Trophoblast cell (in vitro differentiated cells and primary cell): ENCODE measurements around the gene UFD1.
A peak's percentile ranks its signal among the peaks of the same experiment; 100 is the strongest.
"Not testable (repeated sequence)": the region's sequence is repeated elsewhere in the genome, so short reads cannot be mapped to it uniquely, and the experiment has no call there.

Experiments used
- DNase-seq, 2 donors: peaks; one replicate each; pipeline ENCODE4 v3.0.0-alpha.2; 2016
- H2AFZ ChIP-seq: 2 replicates; pipeline ENCODE4 v1.6.1; 2013; ENCODE audit warnings: low read length, moderate library complexity, mild to moderate bottlenecking; ENCODE audit not compliant: insufficient read depth, poor library complexity
- H2AK5ac ChIP-seq: 2 replicates; pipeline ENCODE4 v1.6.1; 2013; ENCODE audit warnings: mild to moderate bottlenecking, low read length
- H2BK120ac ChIP-seq: 2 replicates; pipeline ENCODE4 v1.6.1; 2013; ENCODE audit warnings: low read length, mild to moderate bottlenecking, moderate library complexity; ENCODE audit not compliant: insufficient read depth, poor library complexity
- H2BK12ac ChIP-seq: 2 replicates; pipeline ENCODE4 v1.6.1; 2013; ENCODE audit warnings: mild to moderate bottlenecking, low read length, moderate library complexity
- H2BK5ac ChIP-seq: 2 replicates; pipeline ENCODE4 v1.6.1; 2013; ENCODE audit warnings: low read length, low read depth, moderate library complexity, mild to moderate bottlenecking; ENCODE audit not compliant: poor library complexity
- H3K14ac ChIP-seq: 2 replicates; pipeline ENCODE4 v1.6.1; 2013; ENCODE audit warnings: mild to moderate bottlenecking, low read length
- H3K18ac ChIP-seq: 2 replicates; pipeline ENCODE4 v1.6.1; 2013; ENCODE audit warnings: mild to moderate bottlenecking, low read length
- H3K23ac ChIP-seq: 2 replicates; pipeline ENCODE4 v1.6.1; 2013; ENCODE audit warnings: low read length
- H3K27ac ChIP-seq: 2 replicates; pipeline ENCODE4 v1.5.1; 2013; ENCODE audit warnings: low read depth, mild to moderate bottlenecking, inconsistent platforms, low read length, moderate library complexity
- H3K27me3 ChIP-seq: 2 replicates; pipeline ENCODE4 v1.6.1; 2013; ENCODE audit warnings: inconsistent platforms, mild to moderate bottlenecking, low read length, moderate library complexity; ENCODE audit not compliant: insufficient read depth
- H3K36me3 ChIP-seq, 2 experiments: 1 replicate in 1 of 2; 2 replicates in 1 of 2; pipeline ENCODE4 v1.6.1; 2013; ENCODE audit warnings: low read length in 2 of 2, mild to moderate bottlenecking in 2 of 2, moderate library complexity in 1 of 2; ENCODE audit not compliant: insufficient read depth in 2 of 2, control insufficient read depth in 1 of 2
- H3K4ac ChIP-seq: 2 replicates; pipeline ENCODE4 v1.6.1; 2013; ENCODE audit warnings: low read depth, mild to moderate bottlenecking, low read length, moderate library complexity
- H3K4me1 ChIP-seq, 2 experiments: 1 replicate in 1 of 2; 2 replicates in 1 of 2; pipeline ENCODE4 v1.6.1; 2013; ENCODE audit warnings: low read length in 2 of 2, mild to moderate bottlenecking in 2 of 2, moderate library complexity in 1 of 2; ENCODE audit not compliant: insufficient read depth in 2 of 2, control insufficient read depth in 1 of 2
- H3K4me2 ChIP-seq: 2 replicates; pipeline ENCODE4 v1.6.1; 2013; ENCODE audit warnings: inconsistent platforms, mild to moderate bottlenecking, low read length, moderate library complexity
- H3K4me3 ChIP-seq: 2 replicates; pipeline ENCODE4 v1.5.1; 2013; ENCODE audit warnings: mild to moderate bottlenecking, low read depth, low read length, inconsistent platforms
- H3K79me1 ChIP-seq: one replicate; pipeline ENCODE4 v1.6.1; 2013; ENCODE audit warnings: low read length
- H3K79me2 ChIP-seq: 2 replicates; pipeline ENCODE4 v1.6.1; 2013; ENCODE audit warnings: low read length, mild to moderate bottlenecking; ENCODE audit not compliant: control insufficient read depth, insufficient read depth, poor library complexity
- H3K9ac ChIP-seq: 2 replicates; pipeline ENCODE4 v1.6.1; 2013; ENCODE audit warnings: mild to moderate bottlenecking, low read length
- H3K9me3 ChIP-seq: 2 replicates; pipeline ENCODE4 v1.6.1; 2013; ENCODE audit warnings: low read depth, mild to moderate bottlenecking, control low read depth, inconsistent platforms, low read length; ENCODE audit not compliant: insufficient read depth
- H4K12ac ChIP-seq: 2 replicates; pipeline ENCODE4 v1.6.1; 2013; ENCODE audit warnings: low read depth, mild to moderate bottlenecking, low read length, moderate library complexity
- H4K8ac ChIP-seq: 2 replicates; pipeline ENCODE4 v1.6.1; 2013; ENCODE audit warnings: low read depth, mild to moderate bottlenecking, low read length, moderate library complexity
- H4K91ac ChIP-seq: one replicate; pipeline ENCODE4 v1.6.1; 2013; ENCODE audit warnings: low read depth, mild to moderate bottlenecking, low read length, moderate library complexity
- WGBS: extraction: QIAGEN DNeasy Blood & Tissue Kit; methylation state at CpG from one replicate; pipeline ENCODE4 v1.1.7; 2013; ENCODE audit warnings: missing lambda C conversion rate; ENCODE audit not compliant: insufficient read length, insufficient coverage; ENCODE audit errors: extremely low coverage; 5-methylcytosine and 5-hydroxymethylcytosine counted together

UFD1 gene

DNA sequence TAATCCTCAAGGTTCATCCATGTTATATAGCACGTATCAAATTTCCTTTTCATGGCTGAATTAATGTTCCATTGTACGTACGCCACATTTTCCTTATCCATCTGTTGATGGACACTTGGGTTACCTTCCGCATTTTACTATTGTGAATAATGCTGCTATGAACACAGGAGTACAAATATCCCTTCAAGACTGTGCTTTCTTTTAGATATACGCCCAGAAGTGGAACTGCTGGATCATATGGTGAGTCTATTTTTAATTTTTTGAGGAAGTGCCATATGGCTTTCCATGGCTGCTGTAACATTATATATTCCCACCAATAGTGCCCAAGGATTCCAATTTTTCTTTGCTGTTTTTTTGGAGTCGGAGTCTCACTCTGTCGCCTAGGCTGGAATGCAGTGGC is 40.7 kb downstream of the UFD1 start:
- no peaks in the 10 kb centered on the region for H3K79me2 ChIP-seq
- no peak for DNase-seq
- no peak overlapping the region for H2BK12ac ChIP-seq
- no peak overlapping the region for H4K91ac ChIP-seq
- no peak overlapping the region for H3K4me2 ChIP-seq
- no peak overlapping the region for H3K4me3 ChIP-seq
- H3K9me3 ChIP-seq, result no peaks in the 10 kb centered on the region
- no peak overlapping the region for H2AFZ ChIP-seq
- H3K27ac ChIP-seq, result no peak overlapping the region
- no peak overlapping the region for H2AK5ac ChIP-seq
- no peaks in the 10 kb centered on the region for H3K27me3 ChIP-seq
- no peak overlapping the region for H3K9ac ChIP-seq
- H2BK120ac ChIP-seq, result no peak overlapping the region
- no peak overlapping the region for H3K23ac ChIP-seq
- no peak overlapping the region for H2BK5ac ChIP-seq
- H3K4ac ChIP-seq, result no peak overlapping the region
- H3K4me1 ChIP-seq, result no peaks in the 10 kb centered on the region
- no peak overlapping the region for H3K18ac ChIP-seq
- H4K12ac ChIP-seq, result no peak overlapping the region
- no peaks in the 10 kb centered on the region for H3K79me1 ChIP-seq
- H3K36me3 ChIP-seq, result peaks cover 16 to 29% of the 10 kb centered on the region in 2 experiments
- no peak overlapping the region for H4K8ac ChIP-seq
- no CpG with 5 or more reads among the region's 7 CpGs for WGBS
- H3K14ac ChIP-seq, result no peak overlapping the region

DNA sequence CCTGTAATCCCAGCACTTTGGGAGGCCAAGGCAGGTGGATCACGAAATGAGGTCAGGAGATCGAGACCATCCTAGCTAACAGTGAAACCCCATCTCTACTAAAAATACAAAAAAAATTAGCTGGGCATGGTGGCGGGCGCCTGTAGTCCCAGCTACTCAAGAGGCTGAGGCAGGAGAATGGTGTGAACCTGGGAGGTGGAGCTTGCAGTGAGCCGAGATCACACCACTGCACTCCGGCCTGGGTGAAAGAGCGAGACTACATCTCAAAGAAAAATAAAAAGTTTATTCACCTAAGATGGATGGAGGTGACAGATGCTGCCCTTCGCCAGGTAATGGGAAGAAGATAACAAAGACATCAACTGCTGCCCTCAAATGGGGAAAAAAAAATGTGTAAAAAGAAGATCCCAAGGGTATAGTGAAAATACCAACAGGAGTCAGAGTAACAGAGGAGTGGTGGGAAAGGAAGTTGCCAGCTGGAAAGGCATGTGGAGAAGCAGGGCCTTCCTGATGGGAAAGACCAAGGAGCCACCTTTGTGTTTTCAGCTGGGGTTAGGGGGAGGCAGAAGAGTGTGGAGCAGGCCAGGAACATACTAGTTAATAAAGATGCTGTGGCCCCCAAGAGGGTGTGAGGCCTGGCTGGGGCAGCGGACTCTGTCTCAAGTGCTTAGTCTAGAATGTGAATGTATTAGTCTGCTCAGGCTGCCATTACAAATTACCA is 42.4 kb downstream of the UFD1 start:
- not testable (repeated sequence) for H3K9ac ChIP-seq, H2BK12ac ChIP-seq, H3K4me3 ChIP-seq, H3K4ac ChIP-seq, H3K4me2 ChIP-seq, H2BK5ac ChIP-seq, DNase-seq, H3K27me3 ChIP-seq, H3K4me1 ChIP-seq, H3K9me3 ChIP-seq, H2AFZ ChIP-seq, H3K79me1 ChIP-seq, H4K91ac ChIP-seq, H2AK5ac ChIP-seq, H3K27ac ChIP-seq, H3K14ac ChIP-seq, H2BK120ac ChIP-seq, H3K23ac ChIP-seq, H3K79me2 ChIP-seq, H4K8ac ChIP-seq, H3K18ac ChIP-seq
- peak overlapping the region; percentile 73 for H4K12ac ChIP-seq
- WGBS, result no CpG with 5 or more reads among the region's 9 CpGs
- peaks cover 13 to 20% of the 10 kb centered on the region in 2 experiments for H3K36me3 ChIP-seq

DNA sequence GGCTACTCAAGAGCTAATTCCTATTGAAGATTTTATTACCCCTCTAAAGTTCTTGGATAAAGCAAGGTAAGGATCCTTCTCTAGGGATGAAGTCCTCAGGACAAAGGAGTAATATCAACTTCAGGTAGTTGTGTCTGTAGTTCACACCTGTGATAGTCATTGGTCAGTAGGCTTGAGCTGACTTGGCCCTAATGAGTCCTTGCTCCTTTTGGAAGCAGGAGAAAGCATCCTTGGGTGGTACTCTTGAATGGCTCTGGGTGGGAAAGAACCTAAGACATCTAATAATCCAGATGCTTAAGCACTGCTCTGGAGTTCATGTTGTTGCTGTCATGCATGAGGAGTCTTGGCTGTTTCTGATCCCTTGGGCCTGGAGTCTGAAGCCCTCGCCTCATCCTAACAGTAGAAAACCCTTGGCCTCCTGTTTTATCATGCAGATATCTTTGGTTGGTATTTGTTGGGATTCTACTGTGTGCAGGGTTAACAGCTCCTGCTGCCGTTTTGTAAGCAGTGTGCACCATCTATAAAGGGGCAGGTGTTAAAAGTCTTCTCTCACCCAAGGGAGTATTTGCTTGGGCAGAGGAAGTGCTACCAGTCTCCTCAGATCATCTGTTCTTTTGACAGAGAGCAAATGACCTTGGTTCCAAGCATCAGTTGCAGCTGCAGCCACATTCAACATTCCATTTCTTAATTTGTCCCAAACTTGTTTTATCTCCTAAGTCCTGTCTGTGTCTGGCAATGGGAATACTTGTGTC is 44.0 kb downstream of the UFD1 start:
- no peak overlapping the region for H2AK5ac ChIP-seq
- no peak overlapping the region for H4K8ac ChIP-seq
- no peak overlapping the region for H3K27ac ChIP-seq
- H3K9me3 ChIP-seq, result no peaks in the 10 kb centered on the region
- H3K14ac ChIP-seq, result no peak overlapping the region
- H2BK120ac ChIP-seq, result no peak overlapping the region
- no peak overlapping the region for H3K9ac ChIP-seq
- H3K36me3 ChIP-seq, result peaks cover 9 to 16% of the 10 kb centered on the region in 2 experiments
- H3K79me2 ChIP-seq, result peaks cover 15% of the 10 kb centered on the region
- H3K4ac ChIP-seq, result no peak overlapping the region
- no peak overlapping the region for H3K23ac ChIP-seq
- no peak overlapping the region for H3K18ac ChIP-seq
- H2BK5ac ChIP-seq, result no peak overlapping the region
- no peak for DNase-seq
- H3K4me3 ChIP-seq, result no peak overlapping the region
- no CpG with 5 or more reads among the region's 2 CpGs for WGBS
- peaks cover 12% of the 10 kb centered on the region for H3K79me1 ChIP-seq
- H3K27me3 ChIP-seq, result no peaks in the 10 kb centered on the region
- H4K91ac ChIP-seq, result no peak overlapping the region
- H2BK12ac ChIP-seq, result no peak overlapping the region
- H2AFZ ChIP-seq, result no peak overlapping the region
- no peak overlapping the region for H4K12ac ChIP-seq
- H3K4me2 ChIP-seq, result no peak overlapping the region
- H3K4me1 ChIP-seq, result peaks cover 7 to 12% of the 10 kb centered on the region in 2 experiments

DNA sequence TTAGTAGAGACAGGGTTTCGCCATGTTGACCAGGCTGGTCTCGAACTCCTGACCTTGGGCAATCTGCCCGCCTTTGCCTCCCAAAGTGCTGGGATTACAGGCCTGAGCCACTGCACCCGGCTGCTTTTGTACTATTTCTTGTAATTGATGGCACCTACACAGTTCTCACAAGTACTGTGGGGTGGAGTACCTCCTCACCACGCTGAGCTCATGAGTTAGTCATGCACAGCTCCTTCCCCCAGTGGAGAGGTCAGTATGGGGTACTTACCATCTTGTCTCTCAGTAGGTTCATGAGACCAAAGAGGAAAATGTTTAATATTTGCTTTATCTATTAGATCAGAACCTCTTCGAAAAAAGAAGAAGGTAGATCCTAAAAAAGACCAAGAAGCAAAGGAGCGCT is 44.6 kb downstream of the UFD1 start:
- no peak overlapping the region for H4K8ac ChIP-seq
- no peak for DNase-seq
- H4K12ac ChIP-seq, result no peak overlapping the region
- H3K27ac ChIP-seq, result no peak overlapping the region
- peaks cover 9 to 16% of the 10 kb centered on the region in 2 experiments for H3K36me3 ChIP-seq
- no peak overlapping the region for H4K91ac ChIP-seq
- no peak overlapping the region for H2BK12ac ChIP-seq
- H3K27me3 ChIP-seq, result no peaks in the 10 kb centered on the region
- H3K4me2 ChIP-seq, result no peak overlapping the region
- peaks cover 7 to 12% of the 10 kb centered on the region in 2 experiments for H3K4me1 ChIP-seq
- no peak overlapping the region for H2AFZ ChIP-seq
- H3K79me1 ChIP-seq, result peaks cover 12% of the 10 kb centered on the region
- H3K9me3 ChIP-seq, result no peaks in the 10 kb centered on the region
- H3K4ac ChIP-seq, result no peak overlapping the region
- H2BK120ac ChIP-seq, result no peak overlapping the region
- no peak overlapping the region for H3K14ac ChIP-seq
- no peak overlapping the region for H3K4me3 ChIP-seq
- H3K23ac ChIP-seq, result no peak overlapping the region
- no peak overlapping the region for H2AK5ac ChIP-seq
- no peak overlapping the region for H3K9ac ChIP-seq
- no CpG with 5 or more reads among the region's 7 CpGs for WGBS
- peaks cover 15% of the 10 kb centered on the region for H3K79me2 ChIP-seq
- H2BK5ac ChIP-seq, result no peak overlapping the region
- no peak overlapping the region for H3K18ac ChIP-seq
